B cell (primary cell): ENCODE results near the gene ATP6V1B1. TPM values are rescaled to one million over a fixed set of nuclear protein-coding genes. Genes with fewer than 3 reads are reported as not detected.

Source experiments
- ATAC-seq: fragments of 200-7000 bp; cut with Tn5 transposase; one replicate; pipeline ENCODE4 v1.10.0; 2021; ENCODE audit warnings: low read depth, mild to moderate bottlenecking, moderate number of reproducible peaks, moderate library complexity
- CTCF ChIA-PET: fragments of 350-600 bp; sonication (Branson Sonifier 250); formaldehyde crosslinking; loops from one replicate; lab custom pipeline; 2021; ENCODE audit warnings: antibody characterized with exemption, inconsistent platforms; lab: Charles Lee
- POLR2A ChIA-PET: fragments of 350-600 bp; sonication (Branson Sonifier 250); formaldehyde crosslinking; loops from one replicate; lab custom pipeline; 2021; ENCODE audit warnings: antibody characterized with exemption; lab: Charles Lee
- DNase-seq: peaks from one replicate; pipeline ENCODE4 v3.0.0; 2013
- H2AFZ ChIP-seq: 2 replicates; pipeline ENCODE4 v1.6.1; 2012; ENCODE audit warnings: mild to moderate bottlenecking, low read depth, low read length; ENCODE audit not compliant: insufficient read depth, poor library complexity, severe bottlenecking
- H3K27ac ChIP-seq, 2 donors: 1 replicate in 1 of 2; 2 replicates in 1 of 2; pipeline ENCODE4 v1.5.1; 2012 to 2013; ENCODE audit warnings: low read length in 2 of 2, mild to moderate bottlenecking in 2 of 2, moderate library complexity in 1 of 2
- H3K27me3 ChIP-seq, 4 experiments: fragments of 200-600 bp in 1 of 4; sonication (generic) in 1 of 4; replicated peaks in 1 of 4; 1 replicate in 2 of 4; 2 replicates in 2 of 4; pipeline versions ENCODE4 v1.6.1 to v1.7.0; 2013 to 2016; ENCODE audit warnings: low read length in 3 of 4, mild to moderate bottlenecking in 2 of 4, mixed read lengths in 1 of 4, moderate library complexity in 1 of 4; ENCODE audit not compliant: insufficient read depth in 4 of 4, control insufficient read depth in 3 of 4; ENCODE audit errors: control extremely low read depth in 1 of 4
- H3K36me3 ChIP-seq, 2 experiments: replicated peaks in 1 of 2; 1 replicate in 1 of 2; 2 replicates in 1 of 2; pipeline versions ENCODE4 v1.6.1 to v1.7.1; 2013; ENCODE audit warnings: low read length in 1 of 2; ENCODE audit not compliant: insufficient read depth in 2 of 2, control insufficient read depth in 1 of 2; ENCODE audit errors: control extremely low read depth in 1 of 2, extremely low read depth in 1 of 2
- H3K4me1 ChIP-seq, 2 donors: fragments of 200-600 bp in 1 of 2; sonication (generic) in 1 of 2; 1 replicate in 1 of 2; 2 replicates in 1 of 2; pipeline versions ENCODE4 v1.5.1 to v1.6.1; 2013 to 2017; ENCODE audit warnings: low read length in 2 of 2; ENCODE audit not compliant: control insufficient read depth in 2 of 2, insufficient read depth in 2 of 2
- H3K4me2 ChIP-seq: replicated peaks from 2 replicates; pipeline ENCODE3; 2012; ENCODE audit warnings: mild to moderate bottlenecking, low read depth, low read length; ENCODE audit not compliant: poor library complexity, severe bottlenecking
- H3K4me3 ChIP-seq, 5 experiments: fragments of 200-600 bp in 1 of 5; sonication (generic) in 1 of 5; 1 replicate in 3 of 5; 2 replicates in 2 of 5; pipeline versions ENCODE4 v1.5.1 to v1.7.0; 2011 to 2016; ENCODE audit warnings: low read length in 4 of 5, mild to moderate bottlenecking in 4 of 5, low read depth in 2 of 5, control low read depth in 1 of 5, moderate library complexity in 1 of 5; ENCODE audit not compliant: insufficient read depth in 1 of 5; ENCODE audit errors: control extremely low read depth in 1 of 5, extremely low read depth in 1 of 5
- H3K79me2 ChIP-seq: fragments of 200-600 bp; sonication (generic); one replicate; pipeline ENCODE4 v1.6.0; 2016; ENCODE audit warnings: low read length; ENCODE audit not compliant: control insufficient read depth, insufficient read depth
- H3K9ac ChIP-seq: fragments of 200-600 bp; sonication (generic); 2 replicates; pipeline ENCODE4 v1.6.1; 2017; ENCODE audit warnings: mild to moderate bottlenecking, low read length, moderate library complexity
- H3K9me3 ChIP-seq, 3 donors: one replicate each; pipeline versions ENCODE4 v1.6.1 to v1.7.1; 2013; ENCODE audit warnings: low read length in 2 of 3; ENCODE audit not compliant: control insufficient read depth in 2 of 3, insufficient read depth in 1 of 3; ENCODE audit errors: control extremely low read depth in 1 of 3
- H4K20me1 ChIP-seq: 2 replicates; pipeline ENCODE4 v1.6.0; 2012; ENCODE audit warnings: mild to moderate bottlenecking, low read length; ENCODE audit not compliant: insufficient read depth, control insufficient read depth, poor library complexity, severe bottlenecking
- H3K27ac Mint-ChIP-seq: one replicate; pipeline ENCODE4 v1.8.0; 2021; ENCODE audit warnings: mixed read lengths
- H3K27me3 Mint-ChIP-seq: one replicate; pipeline ENCODE4 v1.8.0; 2021; ENCODE audit warnings: mixed read lengths
- H3K4me1 Mint-ChIP-seq: one replicate; pipeline ENCODE4 v1.8.0; 2021; ENCODE audit warnings: mixed read lengths
- H3K4me3 Mint-ChIP-seq: one replicate; pipeline ENCODE4 v1.8.0; 2021; ENCODE audit warnings: mixed read lengths
- H3K9me3 Mint-ChIP-seq: one replicate; pipeline ENCODE4 v1.8.0; 2022; ENCODE audit warnings: mixed read lengths; ENCODE audit not compliant: insufficient read depth
- CTCF ChIP-seq: fragments of 200-600 bp; IDR thresholded peaks from one replicate; pipeline ENCODE4 v1.8.0; 2022; ENCODE audit warnings: antibody characterized with exemption, mild to moderate bottlenecking
- EZH2 ChIP-seq: IDR thresholded peaks from 2 replicates; pipeline ENCODE4 v1.6.1; 2012; ENCODE audit warnings: borderline replicate concordance, low read depth, mild to moderate bottlenecking, moderate library complexity, low read length; ENCODE audit not compliant: insufficient read depth, poor library complexity, severe bottlenecking
- WGBS: methylation state at CpG from one replicate; pipeline ENCODE4 v1.1.5; 2013; ENCODE audit warnings: missing lambda C conversion rate; ENCODE audit not compliant: insufficient coverage; 5-methylcytosine and 5-hydroxymethylcytosine counted together
- intact Hi-C: fragments of 100-400 bp; cut with micrococcal nuclease; formaldehyde crosslinking; loops from one replicate; pipeline ENCODE4 v1.10.0; 2022
- polyA plus RNA-seq: library from polyadenylated mRNA; depleted of rRNA; stranded (reverse); fragments of >200 nt; gene quantifications from 2 replicates; pipeline ENCODE4 v1.2.3, GENCODE V29; 2012
- total RNA-seq, 2 donors: library from RNA; stranded (reverse); fragments of 120-200 nt in 1 of 2; gene quantifications; 1 replicate in 1 of 2; 2 replicates in 1 of 2; pipeline versions ENCODE4 v1.2.3 to v1.2.4, GENCODE V29; 2013 to 2022

ATP6V1B1 gene
- total and polyA plus RNA-seq, 2 donors (not counting 1 experiment from before 2014, with no cell fraction given) = not detected

GRCh38 chr2:70994699-70995425 lies 59.2 kb downstream of the ATP6V1B1 start, which contains the start of gene TEX261:
TEX261 (minus strand) TSS chr2:70994873; CDS start chr2:70994757, 116 bp downstream.
- CTCF ChIA-PET = interaction anchor here (2.5 to 3.9 kb wide), 2 partner anchors 17 to 31 kb away, joined by 9 to 15 read pairs; partner anchors contain the start of gene ANKRD53
- Mint-ChIP-seq H3K27ac (peak within 1 kb of the TSS; percentile 92), H3K27me3 (no peaks in the 10 kb centered on the region)

More at GRCh38 chr2:70994699-70995425, 59.2 kb downstream of the ATP6V1B1 start, which contains the start of gene TEX261:
- Histone ChIP-seq H3K4me1 (peaks cover 21 to 23% of the 10 kb centered on the region in 2 donors), H3K4me3 (peak within 1 kb of the TSS; percentile 81 to 93 (median 89)), H3K9me3 (no peaks in the 10 kb centered on the region), H2AFZ (peak within 1 kb of the TSS; percentile 87), H3K27ac (peak within 1 kb of the TSS; percentile 32 to 77), H3K4me2 (peak within 1 kb of the TSS; percentile 88), H3K9ac (peak within 1 kb of the TSS; percentile 77), H3K79me2 (peaks cover 30% of the 10 kb centered on the region), H3K36me3 (peaks cover 0 to 21% of the 10 kb centered on the region in 2 experiments), H4K20me1 (peaks cover 16% of the 10 kb centered on the region), H3K27me3 (no peaks in the 10 kb centered on the region)
- peaks cover 34% of the 10 kb centered on the region for H3K4me1 Mint-ChIP-seq
- POLR2A ChIA-PET = no interaction called here
- DNase-seq = peak; percentile 92
- H3K4me3 Mint-ChIP-seq = peak within 1 kb of the TSS; percentile 96
- peak; percentile 97 for ATAC-seq
- no peaks in the 10 kb centered on the region for H3K9me3 Mint-ChIP-seq
- intact Hi-C loops = loop anchor here (1.0 to 2.0 kb wide), 7 partner anchors 10 to 804 kb away; partner anchors contain the start of genes C2orf42, MCEE, MPHOSPH10 and NAGK
- under 1% methylated on average over 65 of the region's 65 CpGs for WGBS
- TF ChIP-seq CTCF (peak; percentile 58), EZH2 (no peak)
